GM12864 (cell line): ENCODE measurements around the gene MRPL20.

Source experiments
- DNase-seq: peaks from one replicate; pipeline ENCODE4 v3.0.0-alpha.2; 2011; ENCODE audit warnings: low read depth
- H3K4me3 ChIP-seq: 2 replicates; pipeline ENCODE4 v1.5.1; 2011; ENCODE audit warnings: mild to moderate bottlenecking, low read depth, low read length, control low read depth
- TF ChIP-seq, protein P1 (sequence below): IDR thresholded peaks from 2 replicates; pipeline ENCODE4 v1.5.1; 2011; ENCODE audit warnings: low read depth, mild to moderate bottlenecking, moderate library complexity, low read length, control low read depth, inconsistent platforms; ENCODE audit errors: missing control alignments

MRPL20 gene

DNA sequence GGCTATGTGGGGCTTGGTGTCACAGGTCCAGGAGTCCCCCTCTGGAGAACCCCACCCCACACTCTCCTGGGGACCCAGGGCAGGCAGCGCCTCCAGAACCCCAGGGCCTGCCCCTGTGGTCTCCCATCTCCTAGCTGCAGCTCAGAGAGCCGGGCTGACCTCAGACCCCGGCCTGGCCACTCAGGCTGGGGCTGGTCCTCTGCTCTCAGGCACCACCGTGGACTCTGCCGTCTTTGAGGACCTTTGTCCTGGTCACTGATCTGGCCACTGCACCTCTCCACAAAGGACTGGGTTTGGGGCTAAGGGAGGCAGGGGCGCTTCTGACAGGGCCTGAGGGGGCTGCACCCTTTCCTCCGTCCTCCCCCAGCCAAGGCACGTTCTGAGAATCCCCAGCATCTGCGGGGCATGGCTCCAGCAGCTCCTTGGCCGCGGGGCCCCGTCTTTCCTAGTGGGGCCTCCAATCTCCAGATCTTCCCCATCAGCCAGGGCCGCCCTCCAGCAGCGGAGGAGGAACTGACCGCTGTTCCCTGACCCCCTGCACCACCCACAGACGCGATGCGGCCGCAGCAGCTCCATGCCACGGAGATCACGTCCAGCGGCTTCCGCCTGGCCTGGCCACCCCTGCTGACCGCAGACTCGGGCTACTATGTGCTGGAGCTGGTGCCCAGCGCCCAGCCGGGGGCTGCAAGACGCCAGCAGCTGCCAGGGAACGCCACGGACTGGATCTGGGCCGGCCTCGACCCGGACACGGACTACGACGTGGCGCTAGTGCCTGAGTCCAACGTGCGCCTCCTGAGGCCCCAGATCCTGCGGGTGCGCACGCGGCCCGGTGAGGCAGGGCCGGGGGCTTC lies 31.7 kb upstream of the MRPL20 start:
- H3K4me3 ChIP-seq, result no peak overlapping the region
- DNase-seq, result no peak
- TF ChIP-seq, protein P1, sequence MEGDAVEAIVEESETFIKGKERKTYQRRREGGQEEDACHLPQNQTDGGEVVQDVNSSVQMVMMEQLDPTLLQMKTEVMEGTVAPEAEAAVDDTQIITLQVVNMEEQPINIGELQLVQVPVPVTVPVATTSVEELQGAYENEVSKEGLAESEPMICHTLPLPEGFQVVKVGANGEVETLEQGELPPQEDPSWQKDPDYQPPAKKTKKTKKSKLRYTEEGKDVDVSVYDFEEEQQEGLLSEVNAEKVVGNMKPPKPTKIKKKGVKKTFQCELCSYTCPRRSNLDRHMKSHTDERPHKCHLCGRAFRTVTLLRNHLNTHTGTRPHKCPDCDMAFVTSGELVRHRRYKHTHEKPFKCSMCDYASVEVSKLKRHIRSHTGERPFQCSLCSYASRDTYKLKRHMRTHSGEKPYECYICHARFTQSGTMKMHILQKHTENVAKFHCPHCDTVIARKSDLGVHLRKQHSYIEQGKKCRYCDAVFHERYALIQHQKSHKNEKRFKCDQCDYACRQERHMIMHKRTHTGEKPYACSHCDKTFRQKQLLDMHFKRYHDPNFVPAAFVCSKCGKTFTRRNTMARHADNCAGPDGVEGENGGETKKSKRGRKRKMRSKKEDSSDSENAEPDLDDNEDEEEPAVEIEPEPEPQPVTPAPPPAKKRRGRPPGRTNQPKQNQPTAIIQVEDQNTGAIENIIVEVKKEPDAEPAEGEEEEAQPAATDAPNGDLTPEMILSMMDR, result no peak

DNA sequence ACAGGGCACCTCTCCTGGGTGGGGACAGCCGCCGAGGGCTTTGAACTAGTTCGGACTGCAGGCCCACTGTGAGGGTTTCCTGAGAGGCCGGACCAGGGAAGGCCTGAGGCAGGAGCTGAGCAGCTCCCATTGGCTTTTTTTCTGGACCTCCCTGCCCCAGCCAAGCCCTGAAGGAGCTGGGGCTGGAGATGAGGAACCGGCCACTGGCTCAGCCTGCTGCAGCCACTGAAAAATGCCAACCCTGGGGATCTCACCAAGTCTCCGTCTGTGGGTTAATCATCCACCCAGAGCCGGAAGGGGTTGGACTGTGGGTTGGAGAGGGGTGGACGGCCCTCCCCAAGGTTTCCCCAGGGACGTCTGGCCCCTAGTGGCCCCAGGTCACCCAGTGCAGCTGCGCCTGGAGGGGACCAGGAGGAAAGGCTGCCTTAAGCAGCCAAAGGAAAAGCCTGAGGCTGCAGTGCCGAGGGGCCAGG lies 30.8 kb upstream of the MRPL20 start:
- no peak overlapping the region for H3K4me3 ChIP-seq
- DNase-seq, result no peak
- TF ChIP-seq, protein P1, result no peak

DNA sequence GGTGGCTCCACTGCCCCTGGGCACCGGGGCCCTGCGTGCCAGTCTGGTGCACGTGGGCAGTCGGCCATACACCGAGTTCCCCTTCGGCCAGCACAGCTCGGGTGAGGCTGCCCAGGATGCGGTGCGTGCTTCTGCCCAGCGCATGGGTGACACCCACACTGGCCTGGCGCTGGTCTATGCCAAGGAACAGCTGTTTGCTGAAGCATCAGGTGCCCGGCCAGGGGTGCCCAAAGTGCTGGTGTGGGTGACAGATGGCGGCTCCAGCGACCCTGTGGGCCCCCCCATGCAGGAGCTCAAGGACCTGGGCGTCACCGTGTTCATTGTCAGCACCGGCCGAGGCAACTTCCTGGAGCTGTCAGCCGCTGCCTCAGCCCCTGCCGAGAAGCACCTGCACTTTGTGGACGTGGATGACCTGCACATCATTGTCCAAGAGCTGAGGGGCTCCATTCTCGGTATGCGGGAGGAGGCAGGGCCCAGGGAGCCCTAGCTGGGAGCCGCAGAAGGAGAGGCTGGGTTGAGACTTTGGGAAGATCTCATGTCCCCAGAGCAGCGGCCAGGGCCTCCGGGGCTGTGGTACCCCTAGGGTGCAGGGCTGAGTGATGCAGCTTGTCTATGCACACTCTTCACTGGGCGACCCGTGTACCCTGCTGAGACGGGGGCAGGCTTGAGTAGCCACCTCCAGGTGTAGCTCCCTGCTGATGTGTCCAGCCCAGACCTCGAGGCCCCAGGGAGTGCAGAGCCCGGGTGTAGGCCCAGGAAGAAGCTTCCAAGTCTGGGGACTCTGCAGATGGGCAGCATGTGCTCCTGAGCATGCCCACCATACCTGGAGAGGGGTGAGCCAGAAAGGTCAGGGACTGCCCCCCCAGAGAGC lies 30.2 kb upstream of the MRPL20 start:
- DNase-seq, result no peak
- H3K4me3 ChIP-seq, result no peak overlapping the region
- TF ChIP-seq, protein P1, result no peak

DNA sequence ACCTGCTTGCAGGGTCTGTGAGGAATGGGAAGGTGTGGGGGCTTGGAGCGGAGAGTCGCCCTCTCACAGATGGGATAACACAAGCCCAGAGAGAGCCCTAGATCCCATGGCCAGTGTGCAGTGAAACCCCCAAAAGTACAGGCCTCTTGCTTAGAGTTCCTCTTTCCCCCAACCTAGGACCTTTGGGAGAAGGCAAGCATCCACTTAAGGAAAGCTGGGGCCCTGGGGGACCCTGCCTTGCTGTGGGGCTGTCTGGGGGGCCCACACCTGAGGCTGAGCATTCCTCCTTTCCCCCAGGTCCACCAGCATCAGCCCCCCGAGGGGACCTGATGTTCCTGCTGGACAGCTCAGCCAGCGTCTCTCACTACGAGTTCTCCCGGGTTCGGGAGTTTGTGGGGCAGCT lies 29.5 kb upstream of the MRPL20 start:
- TF ChIP-seq, protein P1, result no peak
- no peak overlapping the region for H3K4me3 ChIP-seq
- no peak for DNase-seq

DNA sequence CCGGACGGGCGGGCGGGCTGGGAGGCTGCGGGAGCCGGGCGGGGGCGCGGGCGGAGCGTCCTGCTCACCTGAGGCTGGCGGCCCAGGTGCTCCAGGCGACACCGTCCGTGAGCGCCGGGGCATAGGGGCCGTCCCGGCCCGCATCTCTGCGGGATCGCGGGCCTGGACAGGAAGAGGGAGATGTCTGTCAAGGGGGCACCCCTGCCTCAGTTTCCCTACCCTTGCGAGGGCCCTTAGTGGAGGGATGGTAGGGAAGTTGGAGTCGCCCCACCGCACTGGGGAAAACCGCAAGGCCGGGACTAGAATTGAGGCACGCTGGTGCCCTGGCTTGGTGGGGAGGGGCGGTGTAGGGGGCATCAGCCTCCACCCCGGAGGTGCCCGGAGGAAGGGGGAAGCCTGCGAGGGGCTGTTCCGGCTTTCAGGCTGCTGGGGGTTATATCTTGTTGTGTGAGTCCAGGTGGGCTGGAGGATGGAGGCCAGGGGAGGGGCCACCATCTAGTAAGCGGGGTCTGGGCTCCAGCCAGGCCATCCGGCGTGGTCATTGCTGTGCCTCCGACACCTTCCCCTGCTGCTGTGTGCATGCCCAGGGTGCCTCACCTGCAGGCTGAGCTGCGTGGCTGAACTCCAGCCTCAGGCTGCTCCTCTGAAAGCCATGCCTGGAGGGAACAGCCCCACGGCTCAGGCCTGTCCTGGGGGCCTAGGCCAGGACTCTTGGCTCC lies 29.0 kb upstream of the MRPL20 start:
- DNase-seq, result no peak
- no peak overlapping the region for H3K4me3 ChIP-seq
- TF ChIP-seq, protein P1, result no peak

DNA sequence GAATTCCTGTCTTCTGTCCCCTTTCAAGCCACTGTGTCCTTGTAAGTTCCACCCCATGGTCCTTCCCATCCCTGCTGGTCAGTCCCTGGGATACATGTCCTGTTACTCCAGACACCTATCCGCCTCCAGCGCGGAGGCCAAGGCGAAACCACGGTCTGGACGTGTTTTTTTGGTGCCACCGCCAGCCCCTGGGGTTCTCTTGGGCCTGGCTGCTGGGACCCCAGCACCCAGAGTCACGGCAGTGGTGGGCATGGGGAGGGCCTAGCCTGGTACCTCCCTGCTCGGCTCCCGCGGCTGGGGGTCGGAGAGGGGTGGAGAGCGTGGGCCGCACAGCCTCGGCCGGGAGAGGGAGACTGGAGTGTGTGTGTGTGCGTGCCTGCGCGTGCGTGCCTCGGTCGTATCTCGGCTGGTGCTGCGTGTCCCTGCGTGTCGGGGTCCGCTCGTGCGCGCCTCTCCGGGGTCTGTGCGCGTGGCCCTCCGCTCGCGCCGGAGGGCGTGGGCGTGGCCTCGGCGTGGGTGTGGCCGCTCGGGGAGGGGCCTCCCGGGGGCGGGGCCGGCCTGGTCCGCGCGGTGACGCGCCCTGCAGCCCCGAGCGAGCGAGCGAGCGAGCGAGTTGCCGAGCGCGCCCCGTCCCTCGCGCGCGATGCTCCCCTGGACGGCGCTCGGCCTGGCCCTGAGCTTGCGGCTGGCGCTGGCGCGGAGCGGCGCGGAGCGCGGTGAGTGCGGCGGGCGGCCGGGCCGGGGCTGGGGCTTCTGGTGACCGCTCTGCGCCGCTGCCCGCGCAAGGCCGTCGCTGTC lies 28.2 kb upstream of the MRPL20 start, which contains the start of gene VWA1:
Gene VWA1, plus strand, starts transcription at position 585 of the 798 bp plus-strand sequence. Its CDS starts 59 bp downstream, at position 644.
- H3K4me3 ChIP-seq, result no peak within 1 kb of the TSS
- TF ChIP-seq, protein P1, result no peak
- no peak for DNase-seq
